Fibroblast of mammary gland (primary cell): ENCODE data around the gene SLC39A11.
"Not testable (repeated sequence)": the region's sequence is repeated elsewhere in the genome, so short reads cannot be mapped to it uniquely, and the experiment has no call there.

Experiments used
- DNase-seq: peaks from one replicate; pipeline ENCODE4 v3.0.0-alpha.2; 2010; ENCODE audit warnings: low read depth
- H3K4me3 ChIP-seq: 2 replicates; pipeline ENCODE4 v1.5.1; 2011; ENCODE audit warnings: low read depth, mild to moderate bottlenecking, low read length, moderate library complexity; ENCODE audit not compliant: control insufficient read depth
- TF ChIP-seq, protein P1 (sequence below): conservative IDR thresholded peaks from 2 replicates; pipeline ENCODE4 v1.5.1; 2011; ENCODE audit warnings: low read depth, low read length, inconsistent platforms; ENCODE audit not compliant: control insufficient read depth, insufficient read depth

SLC39A11 gene

DNA sequence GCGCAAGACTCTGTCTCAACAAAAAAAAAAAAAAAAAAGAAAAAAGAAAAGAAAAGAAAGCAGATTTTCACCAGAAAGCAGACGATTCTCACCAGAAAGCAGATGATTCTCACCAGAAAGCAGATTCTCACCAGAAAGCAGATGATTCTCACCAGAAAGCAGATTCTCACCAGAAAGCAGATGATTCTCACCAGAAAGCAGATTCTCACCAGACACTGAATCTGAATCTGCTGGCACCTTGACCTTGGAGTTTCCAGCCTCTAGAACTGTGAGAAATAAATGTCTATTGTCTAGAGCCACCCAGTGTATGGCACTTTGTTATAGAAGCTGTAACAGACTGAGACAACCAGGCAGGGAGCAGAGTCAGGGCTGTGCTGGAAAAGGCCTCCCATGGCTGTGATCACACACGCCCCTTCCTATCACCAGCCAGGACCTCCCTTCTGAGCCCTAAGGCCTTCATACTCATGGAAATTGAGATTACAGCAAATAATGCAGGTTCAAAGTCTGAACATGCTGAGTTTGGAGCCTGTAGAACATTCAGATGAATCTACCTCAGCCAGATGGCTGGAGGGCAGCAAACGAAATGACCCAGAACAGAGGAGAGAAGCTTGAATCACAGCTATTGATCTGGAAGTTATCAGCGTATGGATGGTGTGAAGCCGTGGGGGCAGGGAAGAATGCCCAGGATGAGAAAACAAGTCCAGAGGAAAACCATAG lies 309.3 kb downstream of the SLC39A11 start:
- no peak for DNase-seq
- TF ChIP-seq, protein P1, sequence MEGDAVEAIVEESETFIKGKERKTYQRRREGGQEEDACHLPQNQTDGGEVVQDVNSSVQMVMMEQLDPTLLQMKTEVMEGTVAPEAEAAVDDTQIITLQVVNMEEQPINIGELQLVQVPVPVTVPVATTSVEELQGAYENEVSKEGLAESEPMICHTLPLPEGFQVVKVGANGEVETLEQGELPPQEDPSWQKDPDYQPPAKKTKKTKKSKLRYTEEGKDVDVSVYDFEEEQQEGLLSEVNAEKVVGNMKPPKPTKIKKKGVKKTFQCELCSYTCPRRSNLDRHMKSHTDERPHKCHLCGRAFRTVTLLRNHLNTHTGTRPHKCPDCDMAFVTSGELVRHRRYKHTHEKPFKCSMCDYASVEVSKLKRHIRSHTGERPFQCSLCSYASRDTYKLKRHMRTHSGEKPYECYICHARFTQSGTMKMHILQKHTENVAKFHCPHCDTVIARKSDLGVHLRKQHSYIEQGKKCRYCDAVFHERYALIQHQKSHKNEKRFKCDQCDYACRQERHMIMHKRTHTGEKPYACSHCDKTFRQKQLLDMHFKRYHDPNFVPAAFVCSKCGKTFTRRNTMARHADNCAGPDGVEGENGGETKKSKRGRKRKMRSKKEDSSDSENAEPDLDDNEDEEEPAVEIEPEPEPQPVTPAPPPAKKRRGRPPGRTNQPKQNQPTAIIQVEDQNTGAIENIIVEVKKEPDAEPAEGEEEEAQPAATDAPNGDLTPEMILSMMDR: no peak
- no peak overlapping the region for H3K4me3 ChIP-seq

- not testable (repeated sequence) for DNase-seq
These were observed 310.1 kb downstream of the SLC39A11 start for GRCh38 chr17:72782437-72782836.

DNA sequence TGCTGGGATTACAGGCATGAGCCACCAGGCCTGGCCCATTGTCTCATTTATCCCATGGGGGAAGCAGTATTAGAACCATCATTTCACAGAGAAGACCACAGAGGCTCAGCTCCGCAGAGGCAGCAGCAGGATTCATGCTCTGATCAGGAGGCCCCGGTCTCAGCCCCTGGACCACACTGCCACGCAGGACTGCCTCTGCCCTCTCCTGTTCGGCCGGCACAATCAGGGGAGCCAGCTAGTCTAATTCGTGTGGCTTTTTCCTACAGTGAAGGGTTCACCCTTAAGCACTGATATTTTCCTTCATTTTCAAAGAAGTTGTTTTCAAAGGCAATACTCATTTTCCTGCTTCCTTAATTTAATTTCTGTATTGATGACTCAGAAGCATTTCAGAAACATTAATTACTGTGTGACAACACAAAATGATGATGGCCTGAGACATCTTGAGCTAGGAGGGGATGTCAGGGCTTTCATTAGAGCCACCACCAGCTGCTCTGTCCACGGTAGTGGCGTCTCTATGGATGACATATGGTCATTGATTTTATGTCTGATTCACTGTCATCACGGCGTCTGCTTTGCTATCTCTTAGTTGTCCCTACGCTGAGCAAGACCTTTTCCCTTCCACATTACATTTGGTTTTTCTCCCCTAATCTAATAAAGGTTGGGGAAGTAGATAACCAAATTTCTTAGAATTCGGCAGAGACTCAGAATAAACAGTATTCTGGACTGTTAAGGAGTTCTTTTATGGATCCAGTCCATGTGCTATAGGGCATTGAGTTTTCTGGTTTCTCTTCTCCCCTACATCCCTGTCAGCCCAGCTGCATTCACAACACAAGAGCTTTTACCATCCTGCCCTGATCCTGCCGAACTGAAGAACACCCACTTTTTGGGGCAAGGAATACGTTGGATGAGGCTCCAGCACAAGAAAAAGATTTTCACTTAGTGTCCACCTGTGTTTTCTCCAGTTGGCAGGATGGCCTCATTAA lies 314.0 kb downstream of the SLC39A11 start:
- TF ChIP-seq, protein P1: no peak
- no peak for DNase-seq
- no peak overlapping the region for H3K4me3 ChIP-seq

More at GRCh38 chr17:72782437-72782836, 310.1 kb downstream of the SLC39A11 start:
- not testable (repeated sequence) for H3K4me3 ChIP-seq

GRCh38 chr17:72775919-72776318 lies 316.6 kb downstream of the SLC39A11 start:
- H3K4me3 ChIP-seq: no peak overlapping the region

DNA sequence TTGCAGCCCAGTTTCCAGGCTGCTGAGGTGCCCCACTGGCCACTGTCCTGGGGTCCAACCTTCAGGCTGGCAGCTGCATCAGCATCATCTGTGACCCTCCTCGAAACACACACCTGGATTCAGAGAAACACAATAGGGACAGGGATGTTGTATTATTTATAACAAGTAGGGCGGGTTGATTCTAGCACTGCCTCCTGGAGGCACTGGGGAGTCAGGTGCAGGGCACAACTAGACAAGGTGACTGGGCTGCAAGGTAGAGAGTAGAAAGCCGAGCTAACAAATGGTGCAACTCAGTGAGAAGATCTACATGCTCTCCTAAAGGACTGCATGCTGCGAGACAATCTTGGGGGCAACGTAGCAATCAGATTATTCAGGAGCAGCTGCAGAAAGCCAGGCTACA lies 317.3 kb downstream of the SLC39A11 start:
- no peak overlapping the region for H3K4me3 ChIP-seq
- TF ChIP-seq, protein P1: no peak
- DNase-seq: no peak

More at GRCh38 chr17:72775919-72776318, 316.6 kb downstream of the SLC39A11 start:
- DNase-seq: no peak
- TF ChIP-seq, protein P1: no peak

DNA sequence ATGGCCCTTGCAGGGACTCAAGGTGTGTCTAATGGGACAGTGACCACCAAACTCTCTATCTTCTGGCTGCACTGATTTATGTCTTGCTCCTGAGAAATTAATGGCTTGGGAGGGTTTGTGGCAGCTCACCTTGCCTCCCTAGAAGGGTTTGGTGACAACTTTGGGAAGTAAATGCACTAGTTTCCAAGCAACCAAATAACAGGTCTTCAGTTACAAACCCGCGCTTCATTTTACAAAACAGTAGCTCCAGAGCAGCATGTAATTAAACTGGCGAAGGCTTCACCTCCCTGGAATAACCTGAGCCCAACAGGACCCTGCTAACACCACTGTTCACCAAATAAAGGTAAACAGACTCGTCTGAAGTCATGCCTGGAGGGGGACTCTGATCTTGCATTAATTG lies 318.3 kb downstream of the SLC39A11 start:
- no peak overlapping the region for H3K4me3 ChIP-seq
- TF ChIP-seq, protein P1: no peak
- DNase-seq: no peak

- not testable (repeated sequence) for H3K4me3 ChIP-seq, DNase-seq
These were observed 319.3 kb downstream of the SLC39A11 start for GRCh38 chr17:72773225-72773624.
